Dedifferentiated amniotic fluid mesenchymal stem cell (primary cell): Measurements from ENCODE around the gene XAB2.
"Not testable (repeated sequence)": the region's sequence is repeated elsewhere in the genome, so short reads cannot be mapped to it uniquely, and the experiment has no call there.

Experiments
- DNase-seq: peaks from one replicate; pipeline ENCODE4 v3.0.0-alpha.2; 2016; ENCODE audit errors: extremely low spot score

Gene XAB2

DNA sequence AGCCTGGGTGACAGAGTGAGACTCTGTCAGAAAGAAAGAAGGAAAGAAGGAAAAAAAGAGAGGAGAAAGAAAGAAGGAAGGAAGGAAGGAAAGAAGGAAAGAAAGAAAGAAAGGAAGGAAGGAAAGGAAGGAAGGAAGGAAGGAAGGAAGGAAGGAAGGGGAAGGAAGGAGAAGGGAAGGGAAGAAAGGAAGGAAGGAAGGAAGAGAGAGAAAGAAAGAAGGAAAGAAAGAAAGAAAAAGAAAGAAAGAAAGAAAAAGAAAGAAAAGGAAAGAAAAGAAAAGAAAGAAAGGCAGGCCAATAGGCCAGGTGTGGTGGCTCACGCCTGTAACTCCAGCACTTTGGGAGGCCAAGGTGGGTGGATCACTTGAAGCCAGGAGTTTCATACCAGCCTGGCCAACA, 51.9 kb downstream of the XAB2 start:
- DNase-seq, result not testable (repeated sequence)

DNA sequence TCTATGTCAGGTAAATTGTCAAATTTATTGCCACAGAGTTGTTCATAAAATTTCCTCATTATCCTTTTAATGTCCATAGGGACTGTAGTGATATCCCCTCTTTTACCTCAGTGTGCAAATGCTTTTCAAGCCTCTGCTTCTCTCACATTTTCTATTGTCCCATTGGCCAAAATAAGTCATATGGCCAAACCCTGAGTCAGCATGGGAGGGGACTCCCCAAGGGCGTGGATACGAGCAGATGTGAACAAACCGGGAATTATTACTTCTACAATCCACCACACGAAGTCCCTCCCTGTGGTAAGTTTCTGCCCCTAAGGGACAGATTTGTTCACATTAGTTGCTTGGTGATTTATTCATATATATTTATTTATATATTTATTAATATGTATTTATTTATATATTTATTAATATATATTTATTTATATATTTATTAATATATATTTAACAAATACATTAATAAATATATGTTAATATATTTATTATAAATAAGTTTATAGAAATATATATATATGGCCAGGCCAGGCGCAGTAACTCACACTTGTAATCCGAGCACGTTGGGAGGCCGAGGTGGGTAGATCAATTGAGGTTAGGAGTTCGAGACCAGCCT, 53.8 kb downstream of the XAB2 start:
- no peak for DNase-seq

DNA sequence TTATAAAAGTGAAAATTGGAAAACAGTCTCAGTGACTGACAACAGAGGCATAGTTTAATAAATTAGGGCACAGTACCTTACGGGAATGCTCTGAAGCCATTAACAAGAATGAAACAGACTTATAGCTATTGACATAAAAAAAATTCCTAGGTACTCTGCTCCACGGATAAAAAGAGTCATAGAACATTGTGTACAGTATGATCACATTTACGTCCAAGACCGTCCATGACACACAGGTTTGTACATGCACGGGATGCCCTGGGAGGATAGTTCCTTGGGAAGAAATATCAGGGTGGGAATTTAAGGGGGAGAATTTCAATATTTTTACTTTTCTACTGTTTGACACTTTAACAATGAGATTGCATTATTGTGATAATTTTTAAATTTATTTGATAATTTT, 58.6 kb downstream of the XAB2 start:
- no peak for DNase-seq
